ENCODE results near the gene YARS1. TPM values are rescaled to one million over a fixed set of nuclear protein-coding genes. Genes with fewer than 3 reads are reported as not detected.

Gene YARS1
- total RNA-seq, 1 experiment from 2014 or later, result 120 TPM

DNA sequence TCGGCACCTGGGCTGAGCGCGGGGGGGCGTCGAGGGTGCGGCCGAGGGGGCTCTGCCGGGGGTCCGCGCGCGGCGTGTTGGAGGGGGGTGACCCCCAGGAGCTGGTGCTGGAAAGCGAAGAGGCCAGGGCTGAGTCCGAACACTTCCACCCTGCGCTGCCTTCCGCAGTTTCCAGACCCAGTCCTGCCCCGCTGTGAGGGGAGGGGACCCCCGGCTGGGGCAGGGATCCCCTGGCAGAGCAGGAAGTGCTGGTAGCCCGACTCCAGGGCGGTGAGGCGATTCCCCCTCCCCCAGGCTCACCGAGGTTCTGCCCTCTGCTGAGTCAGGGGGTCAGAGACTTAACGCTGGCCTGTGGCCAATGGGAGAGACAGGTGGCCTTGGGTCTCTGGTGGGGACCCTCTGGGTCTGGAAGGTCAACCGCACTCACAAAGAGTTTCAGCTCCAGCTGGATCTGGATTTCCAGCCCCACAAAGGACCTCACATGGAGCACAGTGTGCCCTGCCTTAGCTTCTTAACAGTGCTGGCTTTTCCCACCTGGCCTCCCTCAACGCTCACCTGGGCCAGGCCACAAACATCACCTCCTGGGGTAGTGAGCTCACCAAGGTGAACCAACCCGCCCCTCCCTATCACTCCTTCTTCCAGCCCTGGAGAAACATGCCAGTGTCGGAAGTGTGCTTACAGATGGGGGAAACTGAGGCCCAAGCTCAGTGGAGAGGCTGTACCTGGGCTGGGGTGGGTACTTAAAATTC lies 74.8 kb downstream of the YARS1 start:
- in situ Hi-C loops (cut with HindIII; ENCODE audit: low pct_unique_long_range_greater_than_20kb, low sequenced_read_pairs) (no loop called here), intact Hi-C loops (cut with micrococcal nuclease; ENCODE audit: unreplicated experiment) (no loop called here)
- peak overlapping the region; percentile 65 to 72 for H3K4me3 ChIP-seq (ENCODE audit: low read depth in 2 of 2, low read length in 2 of 2)
- DNase-seq (ENCODE audit: low read depth, low spot score) (no peak), ATAC-seq (peak; percentile 38)
- CTCF ChIA-PET, result interaction anchor here (0.6 to 1.0 kb wide), 2 partner anchors 31 to 716 kb away, joined by 3 to 4 read pairs; no protein-coding TSS in a partner anchor
- BruUV-seq (replicated peaks), result no TSS peak
- no peaks in the 10 kb centered on the region for H3K9me3 ChIP-seq (ENCODE audit: control insufficient read depth, insufficient read depth, low read depth, low read length)
- H3K36me3 ChIP-seq (ENCODE audit: control insufficient read depth, insufficient read depth, low read length), result no peaks in the 10 kb centered on the region
- POLR2A ChIA-PET, result no interaction called here
- TF ChIP-seq, protein P1, sequence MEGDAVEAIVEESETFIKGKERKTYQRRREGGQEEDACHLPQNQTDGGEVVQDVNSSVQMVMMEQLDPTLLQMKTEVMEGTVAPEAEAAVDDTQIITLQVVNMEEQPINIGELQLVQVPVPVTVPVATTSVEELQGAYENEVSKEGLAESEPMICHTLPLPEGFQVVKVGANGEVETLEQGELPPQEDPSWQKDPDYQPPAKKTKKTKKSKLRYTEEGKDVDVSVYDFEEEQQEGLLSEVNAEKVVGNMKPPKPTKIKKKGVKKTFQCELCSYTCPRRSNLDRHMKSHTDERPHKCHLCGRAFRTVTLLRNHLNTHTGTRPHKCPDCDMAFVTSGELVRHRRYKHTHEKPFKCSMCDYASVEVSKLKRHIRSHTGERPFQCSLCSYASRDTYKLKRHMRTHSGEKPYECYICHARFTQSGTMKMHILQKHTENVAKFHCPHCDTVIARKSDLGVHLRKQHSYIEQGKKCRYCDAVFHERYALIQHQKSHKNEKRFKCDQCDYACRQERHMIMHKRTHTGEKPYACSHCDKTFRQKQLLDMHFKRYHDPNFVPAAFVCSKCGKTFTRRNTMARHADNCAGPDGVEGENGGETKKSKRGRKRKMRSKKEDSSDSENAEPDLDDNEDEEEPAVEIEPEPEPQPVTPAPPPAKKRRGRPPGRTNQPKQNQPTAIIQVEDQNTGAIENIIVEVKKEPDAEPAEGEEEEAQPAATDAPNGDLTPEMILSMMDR (IDR thresholded peaks at IDR 0.05), result no peak
- TF ChIP-seq TCF7L2 (IDR thresholded peaks at IDR 0.05; ENCODE audit: low read depth, low read length), result no peak
- no peak for TF ChIP-seq POLR2AphosphoS5 (IDR thresholded peaks at IDR 0.05; ENCODE audit: low read depth, low read length)
- TF ChIP-seq, protein P2, sequence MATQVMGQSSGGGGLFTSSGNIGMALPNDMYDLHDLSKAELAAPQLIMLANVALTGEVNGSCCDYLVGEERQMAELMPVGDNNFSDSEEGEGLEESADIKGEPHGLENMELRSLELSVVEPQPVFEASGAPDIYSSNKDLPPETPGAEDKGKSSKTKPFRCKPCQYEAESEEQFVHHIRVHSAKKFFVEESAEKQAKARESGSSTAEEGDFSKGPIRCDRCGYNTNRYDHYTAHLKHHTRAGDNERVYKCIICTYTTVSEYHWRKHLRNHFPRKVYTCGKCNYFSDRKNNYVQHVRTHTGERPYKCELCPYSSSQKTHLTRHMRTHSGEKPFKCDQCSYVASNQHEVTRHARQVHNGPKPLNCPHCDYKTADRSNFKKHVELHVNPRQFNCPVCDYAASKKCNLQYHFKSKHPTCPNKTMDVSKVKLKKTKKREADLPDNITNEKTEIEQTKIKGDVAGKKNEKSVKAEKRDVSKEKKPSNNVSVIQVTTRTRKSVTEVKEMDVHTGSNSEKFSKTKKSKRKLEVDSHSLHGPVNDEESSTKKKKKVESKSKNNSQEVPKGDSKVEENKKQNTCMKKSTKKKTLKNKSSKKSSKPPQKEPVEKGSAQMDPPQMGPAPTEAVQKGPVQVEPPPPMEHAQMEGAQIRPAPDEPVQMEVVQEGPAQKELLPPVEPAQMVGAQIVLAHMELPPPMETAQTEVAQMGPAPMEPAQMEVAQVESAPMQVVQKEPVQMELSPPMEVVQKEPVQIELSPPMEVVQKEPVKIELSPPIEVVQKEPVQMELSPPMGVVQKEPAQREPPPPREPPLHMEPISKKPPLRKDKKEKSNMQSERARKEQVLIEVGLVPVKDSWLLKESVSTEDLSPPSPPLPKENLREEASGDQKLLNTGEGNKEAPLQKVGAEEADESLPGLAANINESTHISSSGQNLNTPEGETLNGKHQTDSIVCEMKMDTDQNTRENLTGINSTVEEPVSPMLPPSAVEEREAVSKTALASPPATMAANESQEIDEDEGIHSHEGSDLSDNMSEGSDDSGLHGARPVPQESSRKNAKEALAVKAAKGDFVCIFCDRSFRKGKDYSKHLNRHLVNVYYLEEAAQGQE (IDR thresholded peaks at IDR 0.05; ENCODE audit: insufficient read depth in 1 of 2, low read depth in 2 of 2, low read length in 1 of 2), result no peak
- no peak for TF ChIP-seq SIN3A (IDR thresholded peaks at IDR 0.05; ENCODE audit: borderline replicate concordance, insufficient read depth, low read depth, low read length)
- no peaks in the 10 kb centered on the region for H3K27me3 ChIP-seq (ENCODE audit: control insufficient read depth, insufficient read depth, low read length)
- peaks cover 23% of the 10 kb centered on the region for H3K4me1 ChIP-seq (ENCODE audit: control insufficient read depth, insufficient read depth, low read length)
- H3K27ac ChIP-seq (ENCODE audit: low read length), result peak overlapping the region; percentile 86

DNA sequence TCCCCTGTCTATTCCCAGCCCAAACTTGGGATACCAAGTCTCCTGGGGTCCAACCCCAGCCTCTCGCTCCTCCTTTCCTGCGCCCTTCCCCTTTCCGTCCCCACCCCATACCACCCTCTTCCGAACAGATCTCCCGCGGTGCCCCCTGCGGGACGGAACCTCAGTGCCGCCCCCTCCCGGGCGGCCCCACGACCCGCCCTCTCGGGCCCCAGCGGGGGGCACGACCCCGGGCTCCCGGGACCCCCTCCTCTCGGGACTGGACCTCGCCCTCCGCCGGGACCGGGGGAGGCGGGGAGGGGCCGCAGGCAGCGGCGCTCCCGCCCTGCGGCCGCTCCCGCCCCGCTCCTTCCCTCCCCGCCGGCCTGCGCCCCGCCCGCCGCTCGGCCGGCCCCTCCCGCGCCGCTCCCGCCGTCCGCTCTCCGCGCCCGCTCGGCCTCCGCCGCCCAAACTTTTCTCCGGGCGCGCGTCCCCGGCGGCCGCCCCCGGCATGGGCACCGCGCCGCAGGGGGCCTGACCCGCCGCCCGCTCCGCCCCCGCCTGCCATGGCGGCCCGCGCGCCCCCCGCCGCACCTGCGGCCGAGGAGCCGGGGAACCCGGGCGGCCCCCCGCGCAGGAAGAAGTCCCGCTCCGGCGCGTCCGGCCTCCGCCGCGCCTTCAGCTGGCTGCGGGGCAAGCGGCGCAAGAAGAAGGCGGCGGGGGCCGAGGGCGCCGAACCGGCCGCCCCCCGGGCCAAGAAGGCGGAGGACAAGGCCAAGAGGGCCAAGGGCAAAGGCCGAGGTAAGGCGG lies 75.6 kb downstream of the YARS1 start:
- Histone ChIP-seq H3K27me3 (ENCODE audit: control insufficient read depth, insufficient read depth, low read length) (no peaks in the 10 kb centered on the region), H3K4me3 (ENCODE audit: low read depth in 2 of 2, low read length in 2 of 2) (peak overlapping the region; percentile 65 to 72), H3K9me3 (ENCODE audit: control insufficient read depth, insufficient read depth, low read depth, low read length) (no peaks in the 10 kb centered on the region), H3K4me1 (ENCODE audit: control insufficient read depth, insufficient read depth, low read length) (peaks cover 28% of the 10 kb centered on the region), H3K27ac (ENCODE audit: low read length) (peak overlapping the region; percentile 86), H3K36me3 (ENCODE audit: control insufficient read depth, insufficient read depth, low read length) (no peaks in the 10 kb centered on the region)
- in situ Hi-C loops (cut with HindIII; ENCODE audit: low pct_unique_long_range_greater_than_20kb, low sequenced_read_pairs), result no loop called here
- ChIA-PET POLR2A (no interaction called here), CTCF (no interaction called here)
- ATAC-seq, result peak; percentile 88
- TF ChIP-seq, protein P2 (IDR thresholded peaks at IDR 0.05; ENCODE audit: insufficient read depth in 1 of 2, low read depth in 2 of 2, low read length in 1 of 2), result no peak
- TF ChIP-seq SIN3A (IDR thresholded peaks at IDR 0.05; ENCODE audit: borderline replicate concordance, insufficient read depth, low read depth, low read length), result no peak
- TF ChIP-seq POLR2AphosphoS5 (IDR thresholded peaks at IDR 0.05; ENCODE audit: low read depth, low read length), result no peak
- intact Hi-C loops (cut with micrococcal nuclease; ENCODE audit: unreplicated experiment), result no loop called here
- BruUV-seq (replicated peaks), result no TSS peak
- no peak for DNase-seq (ENCODE audit: low read depth, low spot score)
